ENCODE data around the gene PDCD2. TPM values are rescaled to one million over a fixed set of nuclear protein-coding genes. Genes with fewer than 3 reads are reported as not detected.

Gene PDCD2
- total and polyA plus RNA-seq, 9 of the 15 experiments (the other 6 are each of a cell fraction or from before 2014, with no cell fraction given), result 67.3 to 430 (median 318) TPM

- peak in 1 of 2 experiments; percentile 7; a peak in 2 of 4 replicates for TF ChIP-seq ZNF639 (CRISPR knock-in tag; conservative IDR thresholded peaks at IDR 0.05 in 1 of 2, IDR thresholded peaks at IDR 0.05 in 1 of 2)
- TF ChIP-seq MEF2D (tag; conservative IDR thresholded peaks at IDR 0.05; ENCODE audit: low read depth), result 0 out of 2 replicates have a peak, but pooled peaks have one; percentile 20
- peak; percentile 89; the same call in 1 of the 2 replicates for TF ChIP-seq PHF21A (IDR thresholded peaks at IDR 0.05; ENCODE audit: borderline replicate concordance, low read depth)
- TF ChIP-seq ELF2 (CRISPR knock-in tag; IDR thresholded peaks at IDR 0.05), result 0 out of 2 replicates have a peak, but pooled peaks have one; percentile 23
- TF ChIP-seq TAF1 (IDR thresholded peaks at IDR 0.05; ENCODE audit: control insufficient read depth, extremely low read depth, insufficient read depth, low read length, severe bottlenecking), result no peak
Observed at GRCh38 chr6:170553534-170554012, 30.9 kb downstream of the PDCD2 start (continued).

DNA sequence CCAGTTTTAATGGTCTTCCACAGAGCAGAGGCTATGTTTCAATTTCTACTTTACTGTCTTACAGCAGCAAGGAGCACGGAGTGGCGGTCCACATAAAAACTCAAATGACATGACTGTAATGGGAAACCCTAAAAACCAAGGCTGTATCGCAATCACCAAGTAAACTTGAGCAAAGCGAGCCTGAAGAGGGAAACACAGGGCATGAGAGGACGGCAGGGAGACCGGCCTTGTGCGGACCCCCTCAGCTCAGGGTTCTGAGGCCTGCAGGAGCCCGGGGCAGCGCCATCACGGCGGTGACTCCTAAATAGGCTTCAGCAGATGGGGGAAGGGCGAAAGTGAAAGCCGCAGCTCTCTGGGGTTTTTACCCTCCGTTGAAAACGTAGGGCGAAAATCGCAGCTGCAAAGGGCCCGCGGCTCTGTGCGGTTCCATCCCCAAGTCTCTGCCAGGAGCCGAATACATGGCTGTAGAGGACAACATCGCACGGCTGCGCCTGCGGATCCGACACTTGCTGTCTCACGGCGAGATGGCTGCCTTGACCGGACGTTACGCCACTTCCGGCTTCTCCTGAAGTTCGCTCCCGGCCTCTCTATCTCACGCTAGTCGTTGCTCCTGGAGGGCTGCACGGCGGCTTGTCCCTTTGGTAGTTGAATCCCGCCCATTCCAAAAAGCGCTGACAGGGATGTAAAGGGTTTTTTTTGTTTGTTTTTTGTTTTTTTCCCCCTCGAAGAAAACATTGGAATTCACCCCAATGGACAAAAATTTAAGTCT, 31.5 kb downstream of the PDCD2 start, which contains the start of gene PSMB1:
TSS of gene PSMB1 (minus strand) at position 543 of the 769 bp plus-strand sequence. CDS start at position 478, 65 bp downstream.
- no peaks in the 10 kb centered on the region for H3K9me1 ChIP-seq (ENCODE audit: control insufficient read depth, insufficient read depth, low read length)
- under 1% methylated on average over 41 of the region's 41 CpGs for WGBS (ENCODE audit: insufficient coverage, low coverage, missing lambda C conversion rate)
- in situ Hi-C loops (cut with MboI), result no loop called here
- H3K27ac ChIP-seq (ENCODE audit: extremely low read depth, low read depth, low read length), result peak within 1 kb of the TSS; percentile 90
- ChIA-PET POLR2A (interaction anchor here (1.1 to 2.7 kb wide), 9 partner anchors 8 to 31 kb away, joined by 3 to 19 read pairs (median 6); partner anchors contain the start of gene PDCD2), CTCF (ENCODE audit: low intra/inter-chr PET ratio) (no interaction called here)
- peak within 1 kb of the TSS; percentile 97 for H2AFZ ChIP-seq (ENCODE audit: low read depth, low read length)
- peak within 1 kb of the TSS; percentile 69 for H3K4me3 ChIP-seq
- peak within 1 kb of the TSS; percentile 100 for H3K4me2 ChIP-seq (ENCODE audit: insufficient read depth, low read length)
- peak; percentile 89 for FAIRE-seq
- peaks cover 53% of the 10 kb centered on the region for H3K36me3 ChIP-seq (ENCODE audit: control insufficient read depth, insufficient read depth, low read length)
- peaks cover 95% of the 10 kb centered on the region for H3K79me2 ChIP-seq (ENCODE audit: control insufficient read depth, insufficient read depth, low read length)
- DNase-seq (ENCODE audit: extremely low read depth in 1 of 4, low spot score in 3 of 4), result peak; percentile 81 to 99 (median 85)
- peaks cover 3 to 24% of the 10 kb centered on the region in 2 experiments; a peak in 4 of 5 replicates for H3K4me1 ChIP-seq (replicated peaks in 1 of 2; ENCODE audit: control insufficient read depth in 2 of 2, insufficient read depth in 2 of 2, low read length in 2 of 2)
- no peaks in the 10 kb centered on the region for H3K27me3 ChIP-seq (ENCODE audit: control insufficient read depth in 2 of 2, insufficient read depth in 2 of 2, low read length in 2 of 2)
- peaks cover 40% of the 10 kb centered on the region for H4K20me1 ChIP-seq (replicated peaks; ENCODE audit: control insufficient read depth, insufficient read depth, low read length)
- intact Hi-C loops (cut with micrococcal nuclease), result loop anchor here (1.0 kb wide), 1 partner anchor 802 kb away; the partner anchor contains the start of genes DYNLT2 and ERMARD
- no peaks in the 10 kb centered on the region for H3K9me3 ChIP-seq (replicated peaks; ENCODE audit: control insufficient read depth, insufficient read depth, low read depth, low read length)
- peak; percentile 82 for ATAC-seq
- H3K9ac ChIP-seq (ENCODE audit: insufficient read depth in 1 of 2, low read depth in 2 of 2, low read length in 2 of 2), result peak within 1 kb of the TSS; percentile 94 to 99
- no TSS peak for BruUV-seq (replicated peaks)
- peak; percentile 50; the same call in 1 of the 2 replicates for TF ChIP-seq MAFF (IDR thresholded peaks at IDR 0.05; ENCODE audit: low read length)
- TF ChIP-seq ZNF121 (CRISPR knock-in tag; conservative IDR thresholded peaks at IDR 0.05), result 0 out of 2 replicates have a peak, but pooled peaks have one; percentile 6
- TF ChIP-seq CAMTA2 (CRISPR knock-in tag; conservative IDR thresholded peaks at IDR 0.05), result 0 out of 2 replicates have a peak, but pooled peaks have one; percentile 39
- TF ChIP-seq TARDBP (IDR thresholded peaks at IDR 0.05), result 0 out of 2 replicates have a peak, but pooled peaks have one; percentile 58
- TF ChIP-seq GABPA (tag; conservative IDR thresholded peaks at IDR 0.05; ENCODE audit: low read depth), result peak; percentile 95
- TF ChIP-seq ZNF143 (CRISPR knock-in tag; IDR thresholded peaks at IDR 0.05), result peak; percentile 57; the same call in 1 of the 2 replicates
- TF ChIP-seq FOXP4 (CRISPR knock-in tag; IDR thresholded peaks at IDR 0.05; ENCODE audit: borderline replicate concordance), result peak; percentile 85; the same call in 1 of the 2 replicates
- peak; percentile 64 for TF ChIP-seq SAP30 (IDR thresholded peaks at IDR 0.05; ENCODE audit: borderline replicate concordance, insufficient read depth, low read depth, low read length, poor library complexity, severe bottlenecking)
- peak; percentile 59; the same call in 1 of the 2 replicates for TF ChIP-seq ZNF224 (CRISPR knock-in tag; IDR thresholded peaks at IDR 0.05)
- TF ChIP-seq LARP7 (IDR thresholded peaks at IDR 0.05), result peak; percentile 64; the same call in 1 of the 2 replicates

All from K562 (cell line).